MM.1S (cell line): Measurements from ENCODE around the gene SRRT.

Source experiments
- DNase-seq: peaks from one replicate; pipeline ENCODE4 v3.0.0-alpha.2; 2015
- H2AFZ ChIP-seq: fragments of 300-600 bp; sonication (generic); 2 replicates; pipeline ENCODE4 v1.6.0; 2016; ENCODE audit warnings: antibody characterized with exemption, low read length
- H3F3A ChIP-seq: fragments of 300-600 bp; sonication (generic); 2 replicates; pipeline ENCODE4 v1.6.1; 2016; ENCODE audit warnings: mild to moderate bottlenecking, antibody characterized with exemption, low read length, moderate library complexity, mixed read lengths; ENCODE audit not compliant: insufficient read depth
- H3K27ac ChIP-seq: fragments of 300-600 bp; sonication (generic); 2 replicates; pipeline ENCODE4 v1.5.1; 2016; ENCODE audit warnings: mild to moderate bottlenecking, low read length
- H3K27me3 ChIP-seq: fragments of 300-600 bp; sonication (generic); replicated peaks from 2 replicates; pipeline ENCODE4 v1.6.0; 2016; ENCODE audit warnings: low read length; ENCODE audit not compliant: insufficient read depth
- H3K36me3 ChIP-seq: fragments of 300-600 bp; sonication (generic); replicated peaks from 2 replicates; pipeline ENCODE4 v1.6.1; 2016; ENCODE audit warnings: mild to moderate bottlenecking, low read length, mixed read lengths; ENCODE audit not compliant: insufficient read depth
- H3K4me1 ChIP-seq: fragments of 300-600 bp; sonication (generic); 2 replicates; pipeline ENCODE4 v1.6.1; 2016; ENCODE audit warnings: low read length, mixed read lengths
- H3K4me2 ChIP-seq: fragments of 300-600 bp; sonication (generic); 2 replicates; pipeline ENCODE4 v1.6.0; 2016; ENCODE audit warnings: low read depth, low read length
- H3K4me3 ChIP-seq: fragments of 300-600 bp; sonication (generic); 2 replicates; pipeline ENCODE4 v1.5.1; 2016; ENCODE audit warnings: low read length, mixed read lengths
- H3K79me2 ChIP-seq: fragments of 300-600 bp; sonication (generic); 2 replicates; pipeline ENCODE4 v1.6.1; 2016; ENCODE audit warnings: mixed run types, low read length, mixed read lengths
- H3K9ac ChIP-seq: fragments of 300-600 bp; sonication (generic); 2 replicates; pipeline ENCODE4 v1.6.1; 2016; ENCODE audit warnings: low read length, mixed read lengths
- H3K9me2 ChIP-seq: fragments of 300-600 bp; sonication (generic); replicated peaks from 2 replicates; pipeline ENCODE4 v1.6.1; 2016; ENCODE audit warnings: mild to moderate bottlenecking, low read length, mixed read lengths; ENCODE audit not compliant: insufficient read depth
- H3K9me3 ChIP-seq: fragments of 300-600 bp; sonication (generic); replicated peaks from 2 replicates; pipeline ENCODE4 v1.6.1; 2016; ENCODE audit warnings: mild to moderate bottlenecking, low read length, mixed read lengths; ENCODE audit not compliant: insufficient read depth
- H4K20me1 ChIP-seq: fragments of 300-600 bp; sonication (generic); 2 replicates; pipeline ENCODE4 v1.6.1; 2016; ENCODE audit warnings: mild to moderate bottlenecking, low read length, moderate library complexity, mixed read lengths; ENCODE audit not compliant: insufficient read depth
- CTCF ChIP-seq: fragments of 300-600 bp; sonication (generic); IDR thresholded peaks from 2 replicates; pipeline ENCODE4 v1.5.1; 2016; ENCODE audit warnings: antibody characterized with exemption, low read length, mixed read lengths
- EZH2 ChIP-seq: fragments of 300-600 bp; sonication (generic); optimal IDR thresholded peaks from 2 replicates; pipeline ENCODE3; 2017; ENCODE audit warnings: low read depth, mild to moderate bottlenecking, antibody characterized with exemption, low read length, mixed read lengths
- EZH2phosphoT487 ChIP-seq: fragments of 300-600 bp; sonication (generic); IDR thresholded peaks from 2 replicates; pipeline ENCODE4 v1.6.1; 2018; ENCODE audit warnings: antibody characterized with exemption, low read length

The SRRT gene

GRCh38 chr7:100882201-100882600, 7.3 kb downstream of the SRRT start:
- Histone ChIP-seq H3K36me3 (peaks cover 32% of the 10 kb centered on the region), H3K4me1 (no peaks in the 10 kb centered on the region), H3K27ac (no peak overlapping the region), H3K79me2 (peaks cover 53% of the 10 kb centered on the region), H3K9me3 (no peaks in the 10 kb centered on the region), H3F3A (peaks cover 9% of the 10 kb centered on the region; the same call in 1 of the 2 replicates), H2AFZ (no peak overlapping the region), H4K20me1 (no peaks in the 10 kb centered on the region; the same call in 1 of the 2 replicates), H3K9ac (no peak overlapping the region), H3K4me3 (no peak overlapping the region), H3K4me2 (no peak overlapping the region), H3K9me2 (no peaks in the 10 kb centered on the region), H3K27me3 (no peaks in the 10 kb centered on the region)
- no peak for DNase-seq
- TF ChIP-seq CTCF (no peak), EZH2phosphoT487 (no peak), EZH2 (no peak)

- H3K79me2 ChIP-seq, result peaks cover 45% of the 10 kb centered on the region
- H3K9me2 ChIP-seq, result no peaks in the 10 kb centered on the region
- no peak overlapping the region for H3K9ac ChIP-seq
- no peaks in the 10 kb centered on the region for H3K27me3 ChIP-seq
- peaks cover 37% of the 10 kb centered on the region for H3K36me3 ChIP-seq
- no peaks in the 10 kb centered on the region; the same call in 1 of the 2 replicates for H4K20me1 ChIP-seq
- H3F3A ChIP-seq, result peaks cover 12% of the 10 kb centered on the region; the same call in 1 of the 2 replicates
- DNase-seq, result no peak
- no peak for TF ChIP-seq CTCF
- no peak for TF ChIP-seq EZH2
- no peak for TF ChIP-seq EZH2phosphoT487
- no peak overlapping the region for H2AFZ ChIP-seq
- H3K9me3 ChIP-seq, result no peaks in the 10 kb centered on the region
- H3K4me2 ChIP-seq, result no peak overlapping the region
- H3K27ac ChIP-seq, result no peak overlapping the region
- no peaks in the 10 kb centered on the region for H3K4me1 ChIP-seq
- H3K4me3 ChIP-seq, result no peak overlapping the region
These were observed 8.1 kb downstream of the SRRT start for GRCh38 chr7:100882785-100883526.

- TF ChIP-seq CTCF (no peak), EZH2phosphoT487 (no peak), EZH2 (no peak)
- Histone ChIP-seq H4K20me1 (no peaks in the 10 kb centered on the region; the same call in 1 of the 2 replicates), H3F3A (peaks cover 12% of the 10 kb centered on the region; the same call in 1 of the 2 replicates), H3K9me3 (no peaks in the 10 kb centered on the region), H3K4me2 (no peak overlapping the region), H2AFZ (no peak overlapping the region), H3K4me3 (no peak overlapping the region), H3K79me2 (peaks cover 35% of the 10 kb centered on the region), H3K36me3 (peaks cover 45% of the 10 kb centered on the region), H3K9me2 (no peaks in the 10 kb centered on the region), H3K27ac (no peak overlapping the region), H3K4me1 (peaks cover 6% of the 10 kb centered on the region), H3K27me3 (no peaks in the 10 kb centered on the region), H3K9ac (no peak overlapping the region)
- DNase-seq, result no peak
These were observed 10.0 kb downstream of the SRRT start for GRCh38 chr7:100884736-100885439.
